ENCODE data around the gene PIK3CB.

DNA sequence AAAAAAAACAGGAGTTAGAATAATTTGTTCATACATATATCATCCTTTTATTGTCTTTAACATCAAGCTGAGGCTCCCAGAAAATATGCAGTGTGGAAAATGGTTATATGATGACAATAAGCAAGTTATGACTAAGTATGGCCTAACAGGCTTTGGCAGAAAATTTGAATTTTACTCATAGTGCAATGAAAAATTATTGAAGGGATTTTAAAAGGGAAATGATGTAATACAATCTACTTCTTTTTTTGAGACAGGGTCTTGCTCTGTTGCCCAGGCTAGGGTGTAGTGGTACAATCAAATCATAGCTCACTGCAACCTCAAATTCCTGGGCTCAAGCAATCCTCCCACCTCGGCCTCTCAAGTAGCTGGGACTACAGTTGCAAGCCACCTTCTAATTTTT, 147.5 kb downstream of the PIK3CB start:
- TF ChIP-seq SIN3A (conservative IDR thresholded peaks at IDR 0.05 in 1 of 2, IDR thresholded peaks at IDR 0.05 in 1 of 2; ENCODE audit: low read depth in 1 of 2, low read length in 2 of 2) (no peak), CHD2 (IDR thresholded peaks at IDR 0.05; ENCODE audit: low read length) (no peak), POLR2AphosphoS5 (IDR thresholded peaks at IDR 0.05; ENCODE audit: low read depth, low read length) (no peak), TBP (IDR thresholded peaks at IDR 0.05; ENCODE audit: low read depth, low read length) (no peak), NANOG (IDR thresholded peaks at IDR 0.05; ENCODE audit: insufficient read depth, low read depth, low read length, poor library complexity, severe bottlenecking) (no peak), CHD1 (IDR thresholded peaks at IDR 0.05; ENCODE audit: low read depth, low read length) (no peak), JUND (IDR thresholded peaks at IDR 0.05; ENCODE audit: low read length) (no peak), POU5F1 (IDR thresholded peaks at IDR 0.05; ENCODE audit: low read depth, low read length) (no peak), YY1 (IDR thresholded peaks at IDR 0.05; ENCODE audit: low read depth, low read length) (no peak)
- TF ChIP-seq, protein P1, sequence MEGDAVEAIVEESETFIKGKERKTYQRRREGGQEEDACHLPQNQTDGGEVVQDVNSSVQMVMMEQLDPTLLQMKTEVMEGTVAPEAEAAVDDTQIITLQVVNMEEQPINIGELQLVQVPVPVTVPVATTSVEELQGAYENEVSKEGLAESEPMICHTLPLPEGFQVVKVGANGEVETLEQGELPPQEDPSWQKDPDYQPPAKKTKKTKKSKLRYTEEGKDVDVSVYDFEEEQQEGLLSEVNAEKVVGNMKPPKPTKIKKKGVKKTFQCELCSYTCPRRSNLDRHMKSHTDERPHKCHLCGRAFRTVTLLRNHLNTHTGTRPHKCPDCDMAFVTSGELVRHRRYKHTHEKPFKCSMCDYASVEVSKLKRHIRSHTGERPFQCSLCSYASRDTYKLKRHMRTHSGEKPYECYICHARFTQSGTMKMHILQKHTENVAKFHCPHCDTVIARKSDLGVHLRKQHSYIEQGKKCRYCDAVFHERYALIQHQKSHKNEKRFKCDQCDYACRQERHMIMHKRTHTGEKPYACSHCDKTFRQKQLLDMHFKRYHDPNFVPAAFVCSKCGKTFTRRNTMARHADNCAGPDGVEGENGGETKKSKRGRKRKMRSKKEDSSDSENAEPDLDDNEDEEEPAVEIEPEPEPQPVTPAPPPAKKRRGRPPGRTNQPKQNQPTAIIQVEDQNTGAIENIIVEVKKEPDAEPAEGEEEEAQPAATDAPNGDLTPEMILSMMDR (IDR thresholded peaks at IDR 0.05; ENCODE audit: control extremely low read depth in 1 of 3, insufficient read depth in 1 of 3, low read depth in 1 of 3, low read length in 3 of 3): no peak
